GM23338 (cell line): ENCODE data around the gene DOK7. TPM values are rescaled to one million over a fixed set of nuclear protein-coding genes. Genes with fewer than 3 reads are reported as not detected.

ENCODE experiments used
- ATAC-seq: fragments of 200-7000 bp; cut with Tn5 transposase; 3 replicates; pipeline ENCODE4 v1.9.1; 2020
- DNase-seq: peaks from one replicate; pipeline ENCODE4 v3.0.0-alpha.2; 2015; ENCODE audit warnings: low spot score
- H2AFZ ChIP-seq: fragments of 200-600 bp; sonication (generic); 2 replicates; pipeline ENCODE4 v1.8.0; 2016; ENCODE audit warnings: antibody characterized with exemption, mild to moderate bottlenecking, moderate library complexity
- H3F3A ChIP-seq: fragments of 200-600 bp; sonication (generic); replicated peaks from 2 replicates; pipeline ENCODE4 v1.8.0; 2017; ENCODE audit warnings: antibody characterized with exemption, mixed run types, low read depth
- H3K27ac ChIP-seq: fragments of 200-600 bp; sonication (generic); 2 replicates; pipeline ENCODE4 v1.6.1; 2016; ENCODE audit warnings: low read depth
- H3K27me3 ChIP-seq: fragments of 200-600 bp; sonication (generic); 2 replicates; pipeline ENCODE4 v1.8.0; 2016; ENCODE audit warnings: mild to moderate bottlenecking, mixed run types, moderate library complexity; ENCODE audit not compliant: insufficient read depth
- H3K36me3 ChIP-seq: fragments of 200-600 bp; sonication (generic); 2 replicates; pipeline ENCODE4 v1.8.0; 2016; ENCODE audit warnings: mild to moderate bottlenecking; ENCODE audit not compliant: insufficient read depth
- H3K4me1 ChIP-seq: fragments of 200-600 bp; sonication (generic); 2 replicates; pipeline ENCODE4 v1.8.0; 2016; ENCODE audit warnings: mild to moderate bottlenecking, moderate library complexity; ENCODE audit not compliant: insufficient read depth
- H3K4me2 ChIP-seq: fragments of 200-600 bp; sonication (generic); 2 replicates; pipeline ENCODE4 v1.7.1; 2017; ENCODE audit warnings: mixed run types
- H3K4me3 ChIP-seq: fragments of 200-600 bp; sonication (generic); 2 replicates; pipeline ENCODE4 v1.6.1; 2016; ENCODE audit warnings: mixed run types
- H3K79me2 ChIP-seq: fragments of 200-600 bp; sonication (generic); replicated peaks from 2 replicates; pipeline ENCODE4 v1.8.0; 2017; ENCODE audit warnings: mild to moderate bottlenecking; ENCODE audit not compliant: insufficient read depth
- H3K9me2 ChIP-seq: fragments of 200-600 bp; sonication (generic); 2 replicates; pipeline ENCODE4 v1.8.0; 2017; ENCODE audit not compliant: insufficient read depth
- H4K20me1 ChIP-seq: fragments of 200-600 bp; sonication (generic); replicated peaks from 2 replicates; pipeline ENCODE4 v1.8.0; 2017; ENCODE audit warnings: mild to moderate bottlenecking; ENCODE audit not compliant: insufficient read depth
- H3K27ac Mint-ChIP-seq: 2 replicates; pipeline ENCODE4 v1.8.0; 2020; ENCODE audit warnings: inconsistent platforms, mild to moderate bottlenecking, moderate library complexity, mixed read lengths
- H3K27me3 Mint-ChIP-seq: 3 replicates; pipeline ENCODE4 v1.8.0; 2022; ENCODE audit warnings: low read depth, mild to moderate bottlenecking, moderate library complexity, mixed read lengths, inconsistent platforms; ENCODE audit not compliant: insufficient read depth, poor library complexity
- H3K36me3 Mint-ChIP-seq: 3 replicates; pipeline ENCODE4 v1.8.0; 2021; ENCODE audit warnings: low read depth, mild to moderate bottlenecking, inconsistent platforms, moderate library complexity, mixed read lengths
- H3K4me1 Mint-ChIP-seq: 3 replicates; pipeline ENCODE4 v1.8.0; 2020; ENCODE audit warnings: mild to moderate bottlenecking, inconsistent platforms, mixed read lengths
- H3K4me3 Mint-ChIP-seq: 3 replicates; pipeline ENCODE4 v1.8.0; 2021; ENCODE audit warnings: moderate library complexity, mild to moderate bottlenecking, inconsistent platforms, mixed read lengths
- H3K9me3 Mint-ChIP-seq: 3 replicates; pipeline ENCODE4 v1.8.0; 2020; ENCODE audit warnings: moderate library complexity, mild to moderate bottlenecking, inconsistent platforms, mixed read lengths
- CREB1 ChIP-seq: fragments of 250-450 bp; sonication (Bioruptor Pico); IDR thresholded peaks from 2 replicates; pipeline ENCODE4 v1.5.0; 2020; ENCODE audit warnings: low read depth, mild to moderate bottlenecking, moderate library complexity
- EZH2phosphoT487 ChIP-seq: fragments of 200-600 bp; sonication (generic); IDR thresholded peaks from one replicate; pipeline ENCODE4 v1.8.1; 2018; ENCODE audit warnings: antibody characterized with exemption; ENCODE audit not compliant: unreplicated experiment
- STAT1 ChIP-seq: IDR thresholded peaks from one replicate; pipeline ENCODE4 v1.6.1; 2016; ENCODE audit warnings: antibody characterized with exemption; ENCODE audit not compliant: unreplicated experiment
- ZNF331 ChIP-seq: fragments of 250-450 bp; sonication (Bioruptor Pico); IDR thresholded peaks from 2 replicates; pipeline ENCODE4 v1.5.0; 2020; ENCODE audit warnings: low read depth, mild to moderate bottlenecking, moderate library complexity
- polyA plus RNA-seq: library from polyadenylated mRNA; unstranded; fragments of >200 nt; fragmentation: Nextera tagmentation; extraction: Ambion mirVana; gene quantifications from 2 replicates; pipeline ENCODE4 v1.2.1, GENCODE V29; 2016
- total RNA-seq: library from RNA; depleted of rRNA; stranded (reverse); fragments of >200 nt; shearing (Covaris generic); gene quantifications from 2 replicates; pipeline ENCODE4 v1.2.3, GENCODE V29; 2014
- TF ChIP-seq, protein P1 (sequence below): IDR thresholded peaks from one replicate; pipeline ENCODE4 v1.6.1; 2018; ENCODE audit warnings: antibody characterized with exemption; ENCODE audit not compliant: unreplicated experiment

Gene DOK7
- total and polyA plus RNA-seq, 2 experiments from 2014 or later: 0.34 to 0.52 TPM

DNA sequence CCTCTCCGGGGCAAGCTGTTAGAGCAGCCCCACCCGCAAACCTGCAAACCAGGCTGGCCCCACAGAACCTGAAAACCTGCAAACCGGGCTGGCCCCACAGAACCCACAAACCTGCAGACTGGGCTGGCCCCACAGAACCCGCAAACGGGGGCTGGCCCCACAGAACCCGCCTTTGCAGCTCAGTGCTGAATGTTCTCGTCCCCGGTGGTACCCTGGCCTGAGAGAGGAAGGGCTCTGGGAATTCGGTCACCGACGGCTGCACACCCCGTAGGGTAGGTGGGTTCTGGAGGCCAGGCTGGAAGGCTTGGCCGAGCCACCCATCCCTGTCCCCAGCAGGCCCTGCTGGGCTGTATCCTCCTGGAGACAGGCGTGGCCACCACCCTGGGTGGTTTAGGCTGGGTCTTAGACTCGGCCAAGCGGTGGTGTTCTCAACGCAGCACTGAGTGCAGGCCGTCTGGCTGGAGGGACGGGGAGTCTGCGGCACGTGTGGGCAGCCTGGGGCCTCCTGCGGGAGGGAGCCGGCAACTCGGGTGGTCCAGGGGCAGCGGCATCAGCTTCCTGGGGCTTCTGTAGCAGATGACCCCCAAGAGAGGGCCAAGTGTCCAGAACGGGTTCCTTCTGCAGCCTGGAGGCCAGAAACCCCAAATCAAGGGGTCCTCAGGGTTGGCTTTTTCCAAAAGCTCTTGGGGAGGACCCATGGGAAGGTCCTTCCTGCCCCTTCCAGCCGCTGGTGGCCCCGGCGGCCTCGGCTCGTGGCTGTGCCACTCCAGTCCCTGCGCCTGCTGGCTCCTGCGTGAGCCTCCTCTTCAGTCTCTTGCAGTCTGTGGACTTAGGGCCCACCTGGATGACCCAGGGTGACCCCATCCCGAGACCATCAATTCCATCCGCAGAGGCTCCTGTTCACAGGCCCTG, 15.6 kb downstream of the DOK7 start:
- Histone ChIP-seq H3K79me2 (no peaks in the 10 kb centered on the region), H3K4me2 (no peak overlapping the region), H3K27me3 (peaks cover 59% of the 10 kb centered on the region), H3F3A (peaks cover 4% of the 10 kb centered on the region; the same call in 1 of the 2 replicates), H3K4me3 (no peak overlapping the region), H4K20me1 (no peaks in the 10 kb centered on the region; the same call in 1 of the 2 replicates), H3K36me3 (no peaks in the 10 kb centered on the region), H3K4me1 (peaks cover 21% of the 10 kb centered on the region), H3K27ac (no peak overlapping the region), H3K9me2 (no peaks in the 10 kb centered on the region), H2AFZ (no peak overlapping the region)
- no peak for DNase-seq
- no peak for ATAC-seq
- Mint-ChIP-seq H3K27ac (no peak overlapping the region), H3K36me3 (no peaks in the 10 kb centered on the region), H3K27me3 (peaks cover 63% of the 10 kb centered on the region), H3K9me3 (no peaks in the 10 kb centered on the region), H3K4me1 (peaks cover 14% of the 10 kb centered on the region), H3K4me3 (no peak overlapping the region)
- TF ChIP-seq CREB1 (CRISPR knock-in tag): no peak

DNA sequence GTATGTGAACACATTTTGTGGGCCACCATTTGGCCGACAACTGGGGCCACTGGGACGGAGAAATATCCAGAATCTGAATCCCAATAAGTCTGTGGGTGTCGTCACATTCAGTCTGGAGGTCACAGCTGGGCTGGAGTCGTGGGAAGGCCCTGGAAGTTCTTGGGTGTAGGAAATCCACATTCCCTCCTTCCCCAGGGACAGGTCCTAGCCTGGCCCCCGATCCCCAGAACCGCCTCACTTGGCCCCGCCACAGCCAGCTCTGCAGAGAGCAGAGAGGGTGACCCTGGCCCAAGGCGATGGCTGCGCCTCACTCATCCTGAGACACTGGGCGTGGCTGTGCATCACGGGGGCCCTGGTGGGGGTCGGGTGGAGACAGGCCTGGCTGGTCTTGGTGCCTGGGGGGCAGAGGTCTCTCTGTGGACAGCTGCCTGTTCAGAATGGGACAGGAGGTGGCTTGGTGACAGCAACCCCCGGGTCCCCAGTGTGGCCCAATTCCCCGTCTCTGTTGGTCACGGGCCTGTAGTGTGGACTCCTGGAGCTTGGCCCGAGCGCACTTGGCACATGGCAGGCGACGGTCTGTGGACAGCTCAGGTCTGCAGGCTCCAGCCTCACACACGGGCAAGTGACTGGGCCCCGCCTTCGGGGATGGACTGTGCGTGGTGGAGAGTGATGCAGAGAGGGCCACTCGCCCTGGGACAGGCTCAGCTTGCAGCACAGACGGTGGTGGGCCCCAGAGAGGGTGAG, 16.4 kb downstream of the DOK7 start:
- no peaks in the 10 kb centered on the region for H3K79me2 ChIP-seq
- H3K36me3 Mint-ChIP-seq: no peaks in the 10 kb centered on the region
- H3K27me3 ChIP-seq: peaks cover 61% of the 10 kb centered on the region
- H3K4me3 Mint-ChIP-seq: no peak overlapping the region
- no peak overlapping the region for H3K27ac Mint-ChIP-seq
- no peak overlapping the region for H3K4me2 ChIP-seq
- H2AFZ ChIP-seq: no peak overlapping the region
- H3K9me2 ChIP-seq: no peaks in the 10 kb centered on the region
- peaks cover 62% of the 10 kb centered on the region for H3K27me3 Mint-ChIP-seq
- H3K9me3 Mint-ChIP-seq: no peaks in the 10 kb centered on the region
- no peaks in the 10 kb centered on the region; the same call in 1 of the 2 replicates for H4K20me1 ChIP-seq
- H3K4me1 ChIP-seq: peaks cover 21% of the 10 kb centered on the region
- H3F3A ChIP-seq: peaks cover 4% of the 10 kb centered on the region; the same call in 1 of the 2 replicates
- no peaks in the 10 kb centered on the region for H3K36me3 ChIP-seq
- no peak for ATAC-seq
- H3K4me3 ChIP-seq: no peak overlapping the region
- no peak for DNase-seq
- H3K27ac ChIP-seq: no peak overlapping the region
- no peak for TF ChIP-seq STAT1
- TF ChIP-seq, protein P1, sequence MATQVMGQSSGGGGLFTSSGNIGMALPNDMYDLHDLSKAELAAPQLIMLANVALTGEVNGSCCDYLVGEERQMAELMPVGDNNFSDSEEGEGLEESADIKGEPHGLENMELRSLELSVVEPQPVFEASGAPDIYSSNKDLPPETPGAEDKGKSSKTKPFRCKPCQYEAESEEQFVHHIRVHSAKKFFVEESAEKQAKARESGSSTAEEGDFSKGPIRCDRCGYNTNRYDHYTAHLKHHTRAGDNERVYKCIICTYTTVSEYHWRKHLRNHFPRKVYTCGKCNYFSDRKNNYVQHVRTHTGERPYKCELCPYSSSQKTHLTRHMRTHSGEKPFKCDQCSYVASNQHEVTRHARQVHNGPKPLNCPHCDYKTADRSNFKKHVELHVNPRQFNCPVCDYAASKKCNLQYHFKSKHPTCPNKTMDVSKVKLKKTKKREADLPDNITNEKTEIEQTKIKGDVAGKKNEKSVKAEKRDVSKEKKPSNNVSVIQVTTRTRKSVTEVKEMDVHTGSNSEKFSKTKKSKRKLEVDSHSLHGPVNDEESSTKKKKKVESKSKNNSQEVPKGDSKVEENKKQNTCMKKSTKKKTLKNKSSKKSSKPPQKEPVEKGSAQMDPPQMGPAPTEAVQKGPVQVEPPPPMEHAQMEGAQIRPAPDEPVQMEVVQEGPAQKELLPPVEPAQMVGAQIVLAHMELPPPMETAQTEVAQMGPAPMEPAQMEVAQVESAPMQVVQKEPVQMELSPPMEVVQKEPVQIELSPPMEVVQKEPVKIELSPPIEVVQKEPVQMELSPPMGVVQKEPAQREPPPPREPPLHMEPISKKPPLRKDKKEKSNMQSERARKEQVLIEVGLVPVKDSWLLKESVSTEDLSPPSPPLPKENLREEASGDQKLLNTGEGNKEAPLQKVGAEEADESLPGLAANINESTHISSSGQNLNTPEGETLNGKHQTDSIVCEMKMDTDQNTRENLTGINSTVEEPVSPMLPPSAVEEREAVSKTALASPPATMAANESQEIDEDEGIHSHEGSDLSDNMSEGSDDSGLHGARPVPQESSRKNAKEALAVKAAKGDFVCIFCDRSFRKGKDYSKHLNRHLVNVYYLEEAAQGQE: no peak
- no peak for TF ChIP-seq ZNF331 (CRISPR knock-in tag)
- no peak for TF ChIP-seq EZH2phosphoT487
- H3K4me1 Mint-ChIP-seq: peaks cover 14% of the 10 kb centered on the region
